Transverse colon (tissue), 4 donors: Measurements from ENCODE around the gene CCDC6. TPM values are rescaled to one million over a fixed set of nuclear protein-coding genes. Genes with fewer than 3 reads are reported as not detected.
"Not testable (repeated sequence)": the region's sequence is repeated elsewhere in the genome, so short reads cannot be mapped to it uniquely, and the experiment has no call there.

ENCODE experiments used
- DNase-seq: peaks from one replicate; pipeline ENCODE4 v3.0.0-alpha.2; 2019
- H3K27ac ChIP-seq, 4 donors: fragments of 200-600 bp; sonication (generic); 2 replicates each; pipeline ENCODE4 v1.5.1; 2016 to 2018; ENCODE audit warnings: inconsistent platforms in 4 of 4
- H3K27me3 ChIP-seq: fragments of 200-600 bp; sonication (generic); 2 replicates; pipeline ENCODE4 v1.5.1; 2017; ENCODE audit warnings: inconsistent platforms
- H3K36me3 ChIP-seq, 4 donors: fragments of 200-600 bp; sonication (generic); 2 replicates each; pipeline ENCODE4 v1.5.1; 2017 to 2019; ENCODE audit warnings: inconsistent platforms in 4 of 4
- H3K4me1 ChIP-seq, 4 donors: fragments of 200-600 bp; sonication (generic); 2 replicates each; pipeline ENCODE4 v1.5.1; 2017 to 2020; ENCODE audit warnings: inconsistent platforms in 4 of 4
- H3K4me3 ChIP-seq, 4 donors: fragments of 200-600 bp; sonication (generic); 1 replicate in 1 of 4; 2 replicates in 3 of 4; pipeline versions ENCODE4 v1.5.1 to v1.6.1; 2017 to 2019; ENCODE audit warnings: inconsistent platforms in 4 of 4
- H3K9me3 ChIP-seq, 2 donors: fragments of 200-600 bp; sonication (generic); 2 replicates each; pipeline ENCODE4 v1.5.1; 2017 to 2019; ENCODE audit warnings: inconsistent platforms in 2 of 2
- CTCF ChIP-seq, 5 experiments: fragments of 200-600 bp in 3 of 5; fragments of 450-650 bp in 2 of 5; sonication (generic) in 3 of 5; IDR thresholded peaks; 1 replicate in 2 of 5; 2 replicates in 3 of 5; pipeline ENCODE4 v1.5.1; 2016 to 2017; ENCODE audit warnings: antibody characterized with exemption in 5 of 5, inconsistent platforms in 3 of 5, mild to moderate bottlenecking in 2 of 5, moderate library complexity in 1 of 5
- EP300 ChIP-seq: sonication (generic); formaldehyde crosslinking; IDR thresholded peaks from one replicate; pipeline ENCODE4 v1.6.1; 2017; ENCODE audit warnings: antibody characterized with exemption, low read depth
- POLR2A ChIP-seq: fragments of 450-650 bp; IDR thresholded peaks from one replicate; pipeline ENCODE4 v1.6.1; 2016; ENCODE audit warnings: antibody characterized with exemption, mild to moderate bottlenecking, moderate library complexity
- POLR2AphosphoS5 ChIP-seq, 3 donors: sonication (generic); formaldehyde crosslinking; IDR thresholded peaks; one replicate each; pipeline ENCODE4 v1.6.1; 2016; ENCODE audit warnings: antibody characterized with exemption in 3 of 3
- WGBS, 2 donors: methylation state at CpG; one replicate each; pipeline ENCODE4 v1.1.5; 2018; ENCODE audit warnings: low coverage in 1 of 2; 5-methylcytosine and 5-hydroxymethylcytosine counted together
- in situ Hi-C, 4 donors: fragments of 200-750 bp; cut with MboI; loops; one replicate each; pipeline versions ENCODE4 v1.15.0 to v1.15.1; 2017; ENCODE audit warnings: low sequenced_read_pairs in 3 of 4, low pct_ligation_motif_present in 1 of 4, low pct_unique_long_range_greater_than_20kb in 1 of 4
- intact Hi-C: fragments of 100-400 bp; cut with DNase I; formaldehyde crosslinking; loops from one replicate; pipeline ENCODE4 v1.15.1; 2023; ENCODE audit warnings: low total_unique reads
- total RNA-seq, 4 donors: library from RNA; depleted of rRNA; stranded (reverse); fragments of >200 nt; gene quantifications; one replicate each; pipeline ENCODE4 v1.1.0, GENCODE V29; 2016

Gene CCDC6
- total RNA-seq, 4 donors from 2014 or later = 26.2 to 56.7 (median 49.5) TPM

DNA sequence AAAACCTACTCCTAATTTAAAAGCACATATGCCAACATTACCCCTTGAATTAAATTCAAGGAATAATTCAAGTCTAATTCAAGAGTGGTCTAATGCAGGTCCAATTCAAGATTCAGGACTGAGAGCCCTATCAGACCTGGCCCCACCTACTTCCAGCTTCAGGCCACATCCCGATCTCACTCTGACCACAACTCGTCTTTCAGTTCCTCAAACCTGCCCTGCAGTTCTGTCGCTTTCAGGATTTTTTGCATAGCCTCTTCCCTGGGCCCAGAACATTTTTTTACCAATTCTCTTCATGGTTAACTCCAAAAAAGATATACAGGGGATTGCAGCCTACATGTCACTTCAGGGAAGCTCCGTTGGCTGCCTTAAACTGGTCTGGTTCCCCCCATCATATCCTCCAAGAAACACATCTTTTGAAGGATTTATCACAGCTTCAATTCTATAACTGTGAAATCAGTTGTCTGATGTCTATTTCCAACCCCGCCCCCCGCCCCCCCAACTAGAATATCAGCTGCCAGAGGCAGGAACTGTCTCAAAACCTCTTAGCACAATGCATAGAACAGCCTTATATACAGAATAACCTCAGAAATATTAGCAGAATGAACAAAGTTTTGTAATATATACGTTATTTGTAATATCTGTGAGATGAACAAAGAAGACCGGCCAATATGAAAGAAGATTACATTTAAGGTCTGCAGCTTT lies 20.8 kb downstream of the CCDC6 start:
- TF ChIP-seq EP300 (no peak), POLR2AphosphoS5 (IDR thresholded peaks at IDR 0.05) (no peak), POLR2A (no peak), CTCF (IDR thresholded peaks at IDR 0.05) (no peak)
- in situ Hi-C loops (no loop called here), intact Hi-C loops (no loop called here)
- H3K36me3 ChIP-seq = no peaks in the 10 kb centered on the region
- peak; percentile 53 for DNase-seq
- H3K4me3 ChIP-seq = no peak overlapping the region
- H3K4me1 ChIP-seq = peaks cover 3 to 52% (median 21%) of the 10 kb centered on the region in 4 donors
- H3K27ac ChIP-seq = no peak overlapping the region
- H3K9me3 ChIP-seq = no peaks in the 10 kb centered on the region
- WGBS, 2 donors = 49 to 59% methylated on average over 3 to 7 of the region's 8 CpGs
- no peaks in the 10 kb centered on the region for H3K27me3 ChIP-seq

DNA sequence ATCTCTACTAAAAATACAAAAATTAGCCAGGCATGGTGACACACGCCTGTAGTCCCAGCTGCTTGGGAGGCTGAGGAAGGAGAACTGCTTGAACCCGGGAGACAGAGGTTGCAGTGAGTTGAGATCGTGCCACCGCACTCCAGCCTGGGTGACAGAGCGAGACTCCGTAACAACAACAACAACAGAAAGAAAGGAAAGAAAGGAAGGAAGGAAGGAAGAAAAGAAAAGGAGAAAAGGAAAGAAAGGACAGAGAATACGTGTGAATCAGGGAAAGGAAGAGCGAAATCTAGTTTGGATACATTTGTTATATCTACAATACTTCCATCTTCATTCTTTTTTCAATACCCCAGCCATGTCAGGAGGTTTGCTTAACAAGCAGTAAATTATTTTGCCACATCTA lies 21.5 kb downstream of the CCDC6 start:
- intact Hi-C loops = not testable (repeated sequence)

GRCh38 chr10:59881640-59882039 lies 24.7 kb downstream of the CCDC6 start:
- Histone ChIP-seq H3K27ac (no peak overlapping the region), H3K36me3 (no peaks in the 10 kb centered on the region), H3K4me1 (peaks cover 3 to 66% (median 18%) of the 10 kb centered on the region in 4 donors), H3K9me3 (no peaks in the 10 kb centered on the region), H3K4me3 (no peak overlapping the region), H3K27me3 (no peaks in the 10 kb centered on the region)
- TF ChIP-seq POLR2AphosphoS5 (IDR thresholded peaks at IDR 0.05) = no peak
- in situ Hi-C loops = no loop called here
- intact Hi-C loops = no loop called here
- no peak for DNase-seq
- 70 to 85% methylated on average over 4 to 5 of the region's 6 CpGs for WGBS, 2 donors

More for the DNA sequence above, 21.5 kb downstream of the CCDC6 start:
- in situ Hi-C loops, H3K9me3 ChIP-seq, H3K4me3 ChIP-seq, DNase-seq, H3K27ac ChIP-seq, H3K27me3 ChIP-seq, H3K36me3 ChIP-seq: not testable (repeated sequence)
- WGBS, 2 donors = 85 to 88% methylated on average over 7 to 8 of the region's 8 CpGs
- peaks cover 3 to 52% (median 21%) of the 10 kb centered on the region in 4 donors for H3K4me1 ChIP-seq

DNA sequence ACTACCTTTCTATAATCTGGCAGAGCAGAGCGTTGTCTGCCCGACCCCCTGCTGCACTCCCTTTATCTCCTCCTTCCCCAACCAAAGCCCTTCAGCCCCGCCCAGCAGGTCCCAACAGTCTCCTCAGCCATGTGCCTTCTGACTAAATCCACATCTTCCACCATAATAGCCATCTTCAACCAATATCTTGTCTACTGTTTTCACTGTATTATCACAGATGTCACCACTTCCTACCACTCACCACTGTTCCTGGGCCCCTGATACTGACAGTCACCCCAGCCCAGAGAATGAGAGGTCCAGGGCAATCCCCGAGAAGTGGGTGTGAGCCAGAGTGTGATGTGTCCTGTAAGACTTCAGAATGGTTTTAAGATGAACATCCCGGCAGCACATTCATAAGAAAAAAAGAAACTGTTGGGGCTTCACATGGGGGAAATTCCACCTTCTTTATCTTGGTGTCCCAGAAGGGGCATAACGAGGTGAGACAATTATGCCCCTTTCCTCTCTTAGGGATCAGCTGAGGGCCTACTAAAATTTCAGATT lies 25.3 kb downstream of the CCDC6 start:
- H3K9me3 ChIP-seq = no peaks in the 10 kb centered on the region
- no peaks in the 10 kb centered on the region for H3K36me3 ChIP-seq
- no peak for DNase-seq
- intact Hi-C loops (no loop called here), in situ Hi-C loops (no loop called here)
- TF ChIP-seq EP300 = no peak
- no peak for TF ChIP-seq POLR2A
- no peak for TF ChIP-seq CTCF (IDR thresholded peaks at IDR 0.05)
- no peak for TF ChIP-seq POLR2AphosphoS5 (IDR thresholded peaks at IDR 0.05)
- no peak overlapping the region for H3K27ac ChIP-seq
- peaks cover 2 to 64% (median 15%) of the 10 kb centered on the region in 4 donors for H3K4me1 ChIP-seq
- WGBS, 2 donors = 66 to 79% methylated on average over 3 to 6 of the region's 6 CpGs
- no peaks in the 10 kb centered on the region for H3K27me3 ChIP-seq
- no peak overlapping the region for H3K4me3 ChIP-seq

DNA sequence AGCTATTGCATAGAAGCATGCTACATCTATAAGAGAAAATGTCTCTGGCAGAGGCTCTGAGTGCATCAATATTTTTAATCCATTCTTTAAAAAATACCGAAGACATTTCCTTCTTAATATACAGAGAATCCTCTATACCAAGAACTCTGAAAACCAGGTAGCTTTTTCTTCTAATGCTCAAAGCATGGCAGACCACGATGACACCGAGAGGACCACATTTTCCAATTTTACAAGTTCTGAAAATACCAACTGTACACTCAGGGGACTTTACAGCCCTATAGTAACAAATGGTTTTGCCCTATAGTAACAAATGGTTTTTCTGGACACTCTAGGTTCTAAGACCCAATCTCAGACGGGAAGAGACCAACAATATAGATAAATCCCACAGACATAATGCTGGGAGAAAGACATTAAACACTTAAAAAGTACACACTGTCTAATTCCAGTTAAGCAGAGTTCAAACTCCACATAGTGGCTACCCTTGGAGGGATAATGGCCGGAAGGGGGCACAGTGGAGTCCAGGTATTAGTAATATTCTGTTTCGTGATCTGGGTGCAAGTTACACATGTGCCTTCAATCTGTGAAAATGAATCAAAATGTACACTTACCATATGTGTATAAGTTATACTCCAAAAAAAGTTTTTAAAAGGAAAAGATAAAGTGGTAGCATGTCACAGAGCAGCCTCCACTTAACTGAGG lies 26.2 kb downstream of the CCDC6 start:
- Histone ChIP-seq H3K4me1 (peaks cover 0 to 60% (median 8%) of the 10 kb centered on the region in 4 donors), H3K27ac (no peak overlapping the region), H3K4me3 (no peak overlapping the region), H3K9me3 (no peaks in the 10 kb centered on the region), H3K36me3 (no peaks in the 10 kb centered on the region), H3K27me3 (no peaks in the 10 kb centered on the region)
- intact Hi-C loops = no loop called here
- in situ Hi-C loops = no loop called here
- no peak for DNase-seq
- WGBS, 2 donors = 61 to 68% methylated on average over 6 of the region's 6 CpGs
- TF ChIP-seq CTCF (IDR thresholded peaks at IDR 0.05) (no peak), POLR2A (no peak), POLR2AphosphoS5 (IDR thresholded peaks at IDR 0.05) (no peak), EP300 (no peak)
